HFFc6 (cell line): ENCODE results near the gene IQCE. TPM values are rescaled to one million over a fixed set of nuclear protein-coding genes. Genes with fewer than 3 reads are reported as not detected.

Source experiments
- DNase-seq: peaks from one replicate; pipeline ENCODE4 v3.0.0-alpha.2; 2018
- H3K27ac Mint-ChIP-seq: 2 replicates; pipeline ENCODE4 v1.8.0; 2020; ENCODE audit warnings: mild to moderate bottlenecking, mixed read lengths
- H3K27me3 Mint-ChIP-seq: 2 replicates; pipeline ENCODE4 v1.8.0; 2021; ENCODE audit warnings: mild to moderate bottlenecking, moderate library complexity, mixed read lengths; ENCODE audit not compliant: insufficient read depth
- H3K36me3 Mint-ChIP-seq: 2 replicates; pipeline ENCODE4 v1.8.0; 2021; ENCODE audit warnings: low read depth, mixed read lengths
- H3K4me1 Mint-ChIP-seq: 2 replicates; pipeline ENCODE4 v1.8.0; 2020; ENCODE audit warnings: low read depth, mixed read lengths
- H3K4me3 Mint-ChIP-seq: 2 replicates; pipeline ENCODE4 v1.8.0; 2020; ENCODE audit warnings: mild to moderate bottlenecking, moderate library complexity, mixed read lengths
- H3K9me3 Mint-ChIP-seq: 2 replicates; pipeline ENCODE4 v1.8.0; 2020; ENCODE audit warnings: mild to moderate bottlenecking, mixed read lengths
- total RNA-seq, 6 experiments: library from RNA; stranded (reverse); fragmentation: NEBNext Ultra II Directional; extraction: Animal tissue kit (Norgen Biotek cat#: 25700); gene quantifications; 2 replicates in 1 of 6; 3 replicates in 5 of 6; pipeline ENCODE4 v1.2.3, GENCODE V29; 2021
- TF ChIP-seq, protein P1 (sequence below): fragments of 200-600 bp; sonication (generic); IDR thresholded peaks from 2 replicates; pipeline ENCODE4 v1.5.0; 2021; ENCODE audit warnings: antibody characterized with exemption, mild to moderate bottlenecking

IQCE gene
- total RNA-seq, 6 experiments from 2014 or later = 14.9 to 18.1 (median 17.0) TPM

DNA sequence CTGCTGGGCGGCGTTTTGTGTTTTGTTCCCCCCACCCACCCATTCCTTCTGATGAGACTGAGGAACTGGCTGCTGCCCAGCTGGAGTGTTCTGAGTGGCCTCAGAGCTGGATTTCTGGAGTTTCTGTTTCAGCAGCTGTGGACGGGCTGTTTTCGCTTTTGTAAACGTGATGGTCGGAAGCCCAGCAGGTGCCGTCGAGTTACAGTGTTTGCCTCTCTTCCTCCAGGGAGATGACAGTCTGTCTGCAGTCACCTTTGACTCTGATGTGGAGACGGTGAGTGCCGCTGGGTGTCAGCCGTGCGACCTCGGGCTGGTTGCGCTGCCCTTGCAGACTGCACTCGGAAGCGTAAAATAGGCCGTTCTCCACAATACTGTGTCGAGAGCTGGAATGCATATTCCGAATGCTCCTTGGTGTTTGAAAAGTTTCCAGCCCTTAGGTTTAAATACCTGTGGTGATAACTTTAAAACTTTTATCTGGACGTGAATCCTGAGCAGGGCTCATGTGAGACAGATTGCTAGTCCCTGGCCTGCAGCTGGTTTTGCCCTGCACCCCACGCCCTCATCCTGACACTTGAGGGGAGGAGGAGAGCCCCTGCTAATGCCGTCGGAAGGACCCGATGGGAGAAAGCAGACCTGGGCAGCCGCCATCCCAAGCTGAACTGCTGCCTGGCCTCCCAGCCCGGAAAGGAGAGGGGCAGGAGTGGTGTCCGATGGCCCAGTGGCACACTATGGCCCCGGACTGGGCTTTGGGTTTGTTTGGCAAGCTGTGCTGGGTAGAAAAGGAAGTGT lies 8.3 kb downstream of the IQCE start:
- no peaks in the 10 kb centered on the region; the same call in 1 of the 2 replicates for H3K27me3 Mint-ChIP-seq
- peak overlapping the region; percentile 64 for H3K4me3 Mint-ChIP-seq
- peaks cover 21% of the 10 kb centered on the region for H3K4me1 Mint-ChIP-seq
- TF ChIP-seq, protein P1, sequence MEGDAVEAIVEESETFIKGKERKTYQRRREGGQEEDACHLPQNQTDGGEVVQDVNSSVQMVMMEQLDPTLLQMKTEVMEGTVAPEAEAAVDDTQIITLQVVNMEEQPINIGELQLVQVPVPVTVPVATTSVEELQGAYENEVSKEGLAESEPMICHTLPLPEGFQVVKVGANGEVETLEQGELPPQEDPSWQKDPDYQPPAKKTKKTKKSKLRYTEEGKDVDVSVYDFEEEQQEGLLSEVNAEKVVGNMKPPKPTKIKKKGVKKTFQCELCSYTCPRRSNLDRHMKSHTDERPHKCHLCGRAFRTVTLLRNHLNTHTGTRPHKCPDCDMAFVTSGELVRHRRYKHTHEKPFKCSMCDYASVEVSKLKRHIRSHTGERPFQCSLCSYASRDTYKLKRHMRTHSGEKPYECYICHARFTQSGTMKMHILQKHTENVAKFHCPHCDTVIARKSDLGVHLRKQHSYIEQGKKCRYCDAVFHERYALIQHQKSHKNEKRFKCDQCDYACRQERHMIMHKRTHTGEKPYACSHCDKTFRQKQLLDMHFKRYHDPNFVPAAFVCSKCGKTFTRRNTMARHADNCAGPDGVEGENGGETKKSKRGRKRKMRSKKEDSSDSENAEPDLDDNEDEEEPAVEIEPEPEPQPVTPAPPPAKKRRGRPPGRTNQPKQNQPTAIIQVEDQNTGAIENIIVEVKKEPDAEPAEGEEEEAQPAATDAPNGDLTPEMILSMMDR = no peak
- DNase-seq = no peak
- H3K27ac Mint-ChIP-seq = no peak overlapping the region; the same call in 1 of the 2 replicates
- H3K36me3 Mint-ChIP-seq = no peaks in the 10 kb centered on the region; the same call in 1 of the 2 replicates
- no peaks in the 10 kb centered on the region for H3K9me3 Mint-ChIP-seq

DNA sequence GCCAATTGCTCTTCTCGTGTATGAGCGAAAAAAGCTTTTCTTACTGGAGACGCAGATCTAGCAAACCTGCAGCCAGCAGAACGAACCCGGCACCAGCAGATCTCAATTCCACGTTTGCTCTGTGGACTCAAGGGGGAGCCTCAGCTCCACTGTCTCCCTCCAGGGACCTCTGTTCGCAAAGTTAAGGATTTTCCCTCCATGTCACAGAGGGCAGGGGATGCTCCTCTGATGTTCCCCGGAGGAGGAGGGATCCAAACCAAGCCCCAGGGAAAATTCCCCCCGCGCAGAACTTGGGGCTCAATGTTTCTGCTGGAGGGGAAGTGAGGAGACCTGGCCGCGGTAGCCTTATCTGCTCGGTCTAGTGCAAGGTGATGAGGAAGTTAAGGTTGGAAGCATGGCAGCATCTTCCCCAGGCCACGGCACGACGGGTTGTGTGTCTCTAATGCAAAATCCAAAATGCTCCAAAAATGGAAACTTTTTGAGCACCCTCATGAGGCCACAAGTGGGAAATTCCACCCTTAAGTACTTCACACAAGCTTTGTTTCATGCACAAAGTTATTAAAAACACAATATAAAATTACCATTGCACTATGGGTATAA lies 9.0 kb downstream of the IQCE start:
- Mint-ChIP-seq H3K4me1 (peaks cover 28% of the 10 kb centered on the region), H3K27ac (no peak overlapping the region), H3K36me3 (no peaks in the 10 kb centered on the region; the same call in 1 of the 2 replicates), H3K4me3 (no peak overlapping the region), H3K9me3 (no peaks in the 10 kb centered on the region), H3K27me3 (no peaks in the 10 kb centered on the region; the same call in 1 of the 2 replicates)
- peak; percentile 43 for DNase-seq
- TF ChIP-seq, protein P1 = peak; percentile 70

DNA sequence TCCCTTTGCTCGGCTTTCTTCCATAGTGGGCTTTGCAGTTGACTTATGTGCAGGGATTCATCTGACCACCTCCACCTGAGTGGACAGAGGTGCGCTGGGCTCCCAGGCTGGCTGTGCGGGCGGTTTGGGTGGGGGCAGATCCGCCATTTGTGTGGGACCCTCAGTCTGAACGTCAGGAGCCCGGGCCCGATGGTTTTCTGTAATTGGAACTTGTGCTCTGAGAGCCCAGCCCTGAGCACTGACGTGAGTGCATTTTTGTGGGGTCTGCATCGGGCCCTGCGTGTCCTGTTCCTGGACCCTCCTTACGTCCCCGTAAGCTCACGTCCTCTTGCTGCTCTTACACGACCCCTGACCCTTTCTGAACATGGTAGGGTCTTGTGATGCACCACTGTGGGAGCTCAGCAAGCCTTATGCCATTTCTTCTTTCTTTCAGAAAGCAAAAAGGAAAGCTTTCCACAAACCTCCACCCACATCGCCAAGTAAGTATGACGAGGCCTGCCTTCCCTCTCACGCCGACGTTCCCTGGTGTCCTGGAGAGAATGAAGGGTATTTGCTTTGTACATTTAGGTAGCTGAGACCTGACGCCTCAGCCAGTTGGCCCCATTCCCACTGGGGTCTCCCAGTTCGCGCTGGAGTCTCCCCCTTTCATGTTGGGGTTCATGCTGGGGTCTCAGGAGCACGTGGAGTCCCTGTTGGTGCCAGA lies 9.9 kb downstream of the IQCE start:
- H3K27me3 Mint-ChIP-seq = no peaks in the 10 kb centered on the region; the same call in 1 of the 2 replicates
- TF ChIP-seq, protein P1 = no peak
- H3K4me3 Mint-ChIP-seq = no peak overlapping the region
- no peaks in the 10 kb centered on the region; the same call in 1 of the 2 replicates for H3K36me3 Mint-ChIP-seq
- DNase-seq = no peak
- no peak overlapping the region for H3K27ac Mint-ChIP-seq
- peaks cover 33% of the 10 kb centered on the region for H3K4me1 Mint-ChIP-seq
- no peaks in the 10 kb centered on the region for H3K9me3 Mint-ChIP-seq

DNA sequence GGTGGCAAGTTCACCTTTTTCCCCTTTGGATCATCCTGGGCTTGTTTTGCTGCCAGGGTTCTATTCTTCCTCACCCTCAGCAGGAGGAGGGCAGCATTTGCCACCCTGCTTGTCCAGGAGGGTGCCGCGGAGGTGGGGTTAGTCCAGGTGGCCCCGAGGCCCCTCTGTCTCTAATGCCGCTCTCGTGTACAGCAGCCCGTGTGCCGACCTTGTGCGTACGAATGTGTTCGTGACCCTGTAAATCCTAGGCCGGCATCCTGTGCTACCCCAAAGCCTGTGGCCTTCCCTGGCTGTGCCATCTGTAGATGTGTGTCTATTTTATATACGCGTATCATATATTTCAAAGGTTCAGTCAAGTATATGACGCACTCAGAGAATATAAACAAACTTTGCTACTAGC lies 10.6 kb downstream of the IQCE start:
- H3K27ac Mint-ChIP-seq = no peak overlapping the region
- peaks cover 5% of the 10 kb centered on the region; the same call in 1 of the 2 replicates for H3K36me3 Mint-ChIP-seq
- no peak overlapping the region for H3K4me3 Mint-ChIP-seq
- H3K27me3 Mint-ChIP-seq = no peaks in the 10 kb centered on the region; the same call in 1 of the 2 replicates
- DNase-seq = no peak
- TF ChIP-seq, protein P1 = no peak
- peaks cover 33% of the 10 kb centered on the region for H3K4me1 Mint-ChIP-seq
- no peaks in the 10 kb centered on the region for H3K9me3 Mint-ChIP-seq

DNA sequence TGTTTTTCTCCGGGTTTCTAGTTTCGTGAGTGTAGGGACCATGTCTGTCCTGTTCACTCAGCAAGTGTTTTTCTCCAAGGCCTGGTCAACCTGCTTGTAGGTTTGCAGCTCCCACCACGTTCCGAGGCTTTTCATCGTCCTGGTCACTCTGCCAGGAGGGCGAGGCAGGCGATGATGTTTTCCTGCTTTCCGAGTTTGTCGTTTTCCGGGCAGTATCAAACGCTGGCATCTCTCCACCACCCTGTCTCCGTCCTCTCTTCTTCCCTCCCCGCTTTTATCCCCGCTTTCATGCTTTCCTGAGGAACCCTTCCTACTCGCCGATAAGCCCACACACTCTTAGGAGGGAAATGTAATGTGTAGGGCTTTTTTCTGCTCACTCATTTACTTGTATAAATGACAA lies 11.2 kb downstream of the IQCE start:
- no peaks in the 10 kb centered on the region; the same call in 1 of the 2 replicates for H3K27me3 Mint-ChIP-seq
- TF ChIP-seq, protein P1 = no peak

More for the DNA sequence above, 11.2 kb downstream of the IQCE start:
- H3K4me3 Mint-ChIP-seq = no peak overlapping the region
- no peaks in the 10 kb centered on the region for H3K9me3 Mint-ChIP-seq
- peaks cover 33% of the 10 kb centered on the region for H3K4me1 Mint-ChIP-seq
- no peak for DNase-seq
- peaks cover 9% of the 10 kb centered on the region; the same call in 1 of the 2 replicates for H3K36me3 Mint-ChIP-seq
- no peak overlapping the region for H3K27ac Mint-ChIP-seq
